ENCODE measurements around the gene CDYL. TPM values are rescaled to one million over a fixed set of nuclear protein-coding genes. Genes with fewer than 3 reads are reported as not detected.

CDYL gene
- total RNA-seq, 2 donors from 2014 or later, result 55.1 to 58.2 TPM

DNA sequence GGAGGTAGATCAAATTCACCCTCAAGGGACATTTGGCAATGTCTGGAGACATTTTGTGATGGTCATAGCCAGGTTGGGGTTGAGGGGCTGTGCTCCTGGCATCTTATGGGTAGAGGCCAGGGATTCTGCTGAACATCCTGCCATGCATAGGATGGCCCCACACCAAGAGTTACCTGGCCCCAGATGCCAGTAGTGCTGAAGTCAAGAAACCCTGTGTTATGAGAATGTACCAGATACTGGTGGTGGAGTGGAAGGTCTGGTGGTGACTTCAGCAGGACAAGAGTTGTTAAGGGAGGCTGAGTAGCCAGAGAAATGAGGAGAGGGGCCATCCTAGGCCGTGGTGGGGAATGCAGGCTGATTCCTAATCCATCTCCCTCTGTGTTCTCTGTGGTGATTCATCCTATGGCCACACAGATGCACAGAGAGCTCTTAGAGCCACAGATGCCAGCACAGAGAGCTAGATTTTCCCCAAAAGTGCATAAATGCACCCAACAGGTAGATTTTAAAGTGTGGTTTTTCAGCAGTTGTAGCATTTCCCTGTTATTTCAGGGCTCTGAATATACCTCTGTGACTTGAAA is 43.6 kb downstream of the CDYL start:
- 63% methylated on average over 1 of the region's 1 CpG; no CpG with 5 or more reads in 1 of the 2 experiments for WGBS, 2 experiments (ENCODE audit: insufficient coverage in 1 of 2, insufficient read length in 1 of 2)
- H3K36me3 ChIP-seq (ENCODE audit: control insufficient read depth, insufficient read depth, low read length), result no peaks in the 10 kb centered on the region
- peaks cover 5% of the 10 kb centered on the region for H3K36me3 Mint-ChIP-seq (ENCODE audit: low read depth)
- no peak overlapping the region for H3K9ac ChIP-seq (ENCODE audit: extremely low read depth, low read length, poor library complexity, severe bottlenecking)
- no peak overlapping the region for H3K27ac ChIP-seq (ENCODE audit: low read depth, low read length)
- no peaks in the 10 kb centered on the region for H3K27me3 Mint-ChIP-seq (ENCODE audit: insufficient read depth)
- DNase-seq, result no peak
- H3K4me1 ChIP-seq (ENCODE audit: control insufficient read depth, insufficient read depth, low read length), result no peaks in the 10 kb centered on the region
- H3K4me3 ChIP-seq (ENCODE audit: low read length), result no peak overlapping the region
- H3K4me3 Mint-ChIP-seq, result no peak overlapping the region
- no peak overlapping the region for H3K27ac Mint-ChIP-seq
- TF ChIP-seq, protein P1, sequence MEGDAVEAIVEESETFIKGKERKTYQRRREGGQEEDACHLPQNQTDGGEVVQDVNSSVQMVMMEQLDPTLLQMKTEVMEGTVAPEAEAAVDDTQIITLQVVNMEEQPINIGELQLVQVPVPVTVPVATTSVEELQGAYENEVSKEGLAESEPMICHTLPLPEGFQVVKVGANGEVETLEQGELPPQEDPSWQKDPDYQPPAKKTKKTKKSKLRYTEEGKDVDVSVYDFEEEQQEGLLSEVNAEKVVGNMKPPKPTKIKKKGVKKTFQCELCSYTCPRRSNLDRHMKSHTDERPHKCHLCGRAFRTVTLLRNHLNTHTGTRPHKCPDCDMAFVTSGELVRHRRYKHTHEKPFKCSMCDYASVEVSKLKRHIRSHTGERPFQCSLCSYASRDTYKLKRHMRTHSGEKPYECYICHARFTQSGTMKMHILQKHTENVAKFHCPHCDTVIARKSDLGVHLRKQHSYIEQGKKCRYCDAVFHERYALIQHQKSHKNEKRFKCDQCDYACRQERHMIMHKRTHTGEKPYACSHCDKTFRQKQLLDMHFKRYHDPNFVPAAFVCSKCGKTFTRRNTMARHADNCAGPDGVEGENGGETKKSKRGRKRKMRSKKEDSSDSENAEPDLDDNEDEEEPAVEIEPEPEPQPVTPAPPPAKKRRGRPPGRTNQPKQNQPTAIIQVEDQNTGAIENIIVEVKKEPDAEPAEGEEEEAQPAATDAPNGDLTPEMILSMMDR (conservative IDR thresholded peaks at IDR 0.05), result no peak
- no peaks in the 10 kb centered on the region for H3K27me3 ChIP-seq (ENCODE audit: control insufficient read depth, insufficient read depth, low read length, poor library complexity, severe bottlenecking)
- H3K9me3 ChIP-seq (ENCODE audit: control insufficient read depth, low read length), result no peaks in the 10 kb centered on the region
- H3K4me1 Mint-ChIP-seq, result peaks cover 7% of the 10 kb centered on the region
- no peaks in the 10 kb centered on the region for H3K9me3 Mint-ChIP-seq

DNA sequence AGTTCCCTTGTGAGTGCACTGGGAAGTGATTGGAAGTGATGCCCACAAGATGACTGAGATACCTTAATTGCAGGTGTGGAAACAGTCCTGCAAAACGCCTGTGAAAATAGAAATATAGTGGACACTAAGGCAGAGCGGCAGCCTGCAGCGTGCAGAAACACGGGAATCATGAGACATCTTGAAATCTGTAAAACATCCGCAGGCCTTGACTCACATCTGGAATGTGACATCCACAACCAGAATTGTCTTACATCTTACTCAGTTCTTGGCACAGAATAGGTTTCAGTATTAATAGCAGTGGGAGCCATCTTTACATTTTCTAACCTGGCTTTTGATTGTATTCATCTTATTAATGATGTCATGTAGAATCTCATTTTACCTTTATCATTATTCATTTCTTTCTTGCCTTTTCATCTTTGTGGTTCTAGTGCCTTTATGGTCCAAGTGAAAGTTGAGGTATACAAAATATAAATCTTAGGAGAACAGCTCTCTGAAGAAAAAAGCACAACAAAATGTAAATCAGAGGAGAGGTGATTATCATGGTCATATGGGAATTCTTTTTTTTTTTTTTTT is 44.6 kb downstream of the CDYL start:
- WGBS, 2 experiments (ENCODE audit: insufficient coverage in 1 of 2, insufficient read length in 1 of 2), result 91 to 95% methylated on average over 5 of the region's 5 CpGs
- peaks cover 7% of the 10 kb centered on the region for H3K4me1 Mint-ChIP-seq
- no peaks in the 10 kb centered on the region for H3K4me1 ChIP-seq (ENCODE audit: control insufficient read depth, insufficient read depth, low read length)
- H3K27me3 Mint-ChIP-seq (ENCODE audit: insufficient read depth), result no peaks in the 10 kb centered on the region
- H3K36me3 ChIP-seq (ENCODE audit: control insufficient read depth, insufficient read depth, low read length), result no peaks in the 10 kb centered on the region
- no peak overlapping the region for H3K27ac Mint-ChIP-seq
- H3K9me3 ChIP-seq (ENCODE audit: control insufficient read depth, low read length), result no peaks in the 10 kb centered on the region
- H3K36me3 Mint-ChIP-seq (ENCODE audit: low read depth), result peaks cover 5% of the 10 kb centered on the region
- H3K9ac ChIP-seq (ENCODE audit: extremely low read depth, low read length, poor library complexity, severe bottlenecking), result no peak overlapping the region
- no peak for DNase-seq
- H3K27ac ChIP-seq (ENCODE audit: low read depth, low read length), result no peak overlapping the region
- H3K4me3 Mint-ChIP-seq, result no peak overlapping the region
- H3K4me3 ChIP-seq (ENCODE audit: low read length), result no peak overlapping the region
- no peaks in the 10 kb centered on the region for H3K9me3 Mint-ChIP-seq
- H3K27me3 ChIP-seq (ENCODE audit: control insufficient read depth, insufficient read depth, low read length, poor library complexity, severe bottlenecking), result no peaks in the 10 kb centered on the region
- TF ChIP-seq, protein P1 (conservative IDR thresholded peaks at IDR 0.05), result no peak

DNA sequence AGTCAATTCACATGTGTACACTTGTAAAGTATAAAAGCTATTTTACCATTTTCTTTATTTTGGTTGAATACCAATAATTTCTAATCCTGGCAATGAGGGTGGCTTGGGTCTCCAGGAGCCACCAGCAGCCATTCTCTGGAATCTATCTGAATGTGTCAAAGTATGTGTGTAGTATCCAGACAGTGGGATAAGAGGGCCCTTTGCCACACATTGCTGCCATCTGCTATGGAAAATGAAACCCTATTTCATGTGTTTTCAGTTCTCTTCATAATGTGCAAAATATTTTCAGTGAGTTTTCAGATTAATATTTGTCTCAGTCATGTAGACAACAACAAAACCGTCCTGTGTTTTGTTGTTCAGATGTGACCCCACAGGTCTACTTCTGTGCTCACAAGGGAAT is 46.3 kb downstream of the CDYL start:
- H3K9me3 ChIP-seq (ENCODE audit: control insufficient read depth, low read length), result peaks cover 8% of the 10 kb centered on the region
- TF ChIP-seq, protein P1 (conservative IDR thresholded peaks at IDR 0.05), result no peak
- Mint-ChIP-seq H3K27ac (no peak overlapping the region), H3K9me3 (peaks cover 9% of the 10 kb centered on the region), H3K4me3 (no peak overlapping the region), H3K27me3 (ENCODE audit: insufficient read depth) (no peaks in the 10 kb centered on the region), H3K36me3 (ENCODE audit: low read depth) (peaks cover 10% of the 10 kb centered on the region), H3K4me1 (peaks cover 2% of the 10 kb centered on the region)
- H3K9ac ChIP-seq (ENCODE audit: extremely low read depth, low read length, poor library complexity, severe bottlenecking), result no peak overlapping the region
- no peak for DNase-seq
- no peaks in the 10 kb centered on the region for H3K36me3 ChIP-seq (ENCODE audit: control insufficient read depth, insufficient read depth, low read length)
- no peaks in the 10 kb centered on the region for H3K4me1 ChIP-seq (ENCODE audit: control insufficient read depth, insufficient read depth, low read length)
- no peaks in the 10 kb centered on the region for H3K27me3 ChIP-seq (ENCODE audit: control insufficient read depth, insufficient read depth, low read length, poor library complexity, severe bottlenecking)
- no peak overlapping the region for H3K4me3 ChIP-seq (ENCODE audit: low read length)
- WGBS, 2 experiments (ENCODE audit: insufficient coverage in 1 of 2, insufficient read length in 1 of 2), result 100% methylated on average over 1 of the region's 1 CpG
- H3K27ac ChIP-seq (ENCODE audit: low read depth, low read length), result no peak overlapping the region

Data from endodermal cell (in vitro differentiated cells).